ENCODE data around the gene STAG3.
"Not testable (repeated sequence)": the region's sequence is repeated elsewhere in the genome, so short reads cannot be mapped to it uniquely, and the experiment has no call there.

The STAG3 gene, protein sequence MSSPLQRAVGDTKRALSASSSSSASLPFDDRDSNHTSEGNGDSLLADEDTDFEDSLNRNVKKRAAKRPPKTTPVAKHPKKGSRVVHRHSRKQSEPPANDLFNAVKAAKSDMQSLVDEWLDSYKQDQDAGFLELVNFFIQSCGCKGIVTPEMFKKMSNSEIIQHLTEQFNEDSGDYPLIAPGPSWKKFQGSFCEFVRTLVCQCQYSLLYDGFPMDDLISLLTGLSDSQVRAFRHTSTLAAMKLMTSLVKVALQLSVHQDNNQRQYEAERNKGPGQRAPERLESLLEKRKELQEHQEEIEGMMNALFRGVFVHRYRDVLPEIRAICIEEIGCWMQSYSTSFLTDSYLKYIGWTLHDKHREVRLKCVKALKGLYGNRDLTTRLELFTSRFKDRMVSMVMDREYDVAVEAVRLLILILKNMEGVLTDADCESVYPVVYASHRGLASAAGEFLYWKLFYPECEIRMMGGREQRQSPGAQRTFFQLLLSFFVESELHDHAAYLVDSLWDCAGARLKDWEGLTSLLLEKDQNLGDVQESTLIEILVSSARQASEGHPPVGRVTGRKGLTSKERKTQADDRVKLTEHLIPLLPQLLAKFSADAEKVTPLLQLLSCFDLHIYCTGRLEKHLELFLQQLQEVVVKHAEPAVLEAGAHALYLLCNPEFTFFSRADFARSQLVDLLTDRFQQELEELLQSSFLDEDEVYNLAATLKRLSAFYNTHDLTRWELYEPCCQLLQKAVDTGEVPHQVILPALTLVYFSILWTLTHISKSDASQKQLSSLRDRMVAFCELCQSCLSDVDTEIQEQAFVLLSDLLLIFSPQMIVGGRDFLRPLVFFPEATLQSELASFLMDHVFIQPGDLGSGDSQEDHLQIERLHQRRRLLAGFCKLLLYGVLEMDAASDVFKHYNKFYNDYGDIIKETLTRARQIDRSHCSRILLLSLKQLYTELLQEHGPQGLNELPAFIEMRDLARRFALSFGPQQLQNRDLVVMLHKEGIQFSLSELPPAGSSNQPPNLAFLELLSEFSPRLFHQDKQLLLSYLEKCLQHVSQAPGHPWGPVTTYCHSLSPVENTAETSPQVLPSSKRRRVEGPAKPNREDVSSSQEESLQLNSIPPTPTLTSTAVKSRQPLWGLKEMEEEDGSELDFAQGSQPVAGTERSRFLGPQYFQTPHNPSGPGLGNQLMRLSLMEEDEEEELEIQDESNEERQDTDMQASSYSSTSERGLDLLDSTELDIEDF

DNA sequence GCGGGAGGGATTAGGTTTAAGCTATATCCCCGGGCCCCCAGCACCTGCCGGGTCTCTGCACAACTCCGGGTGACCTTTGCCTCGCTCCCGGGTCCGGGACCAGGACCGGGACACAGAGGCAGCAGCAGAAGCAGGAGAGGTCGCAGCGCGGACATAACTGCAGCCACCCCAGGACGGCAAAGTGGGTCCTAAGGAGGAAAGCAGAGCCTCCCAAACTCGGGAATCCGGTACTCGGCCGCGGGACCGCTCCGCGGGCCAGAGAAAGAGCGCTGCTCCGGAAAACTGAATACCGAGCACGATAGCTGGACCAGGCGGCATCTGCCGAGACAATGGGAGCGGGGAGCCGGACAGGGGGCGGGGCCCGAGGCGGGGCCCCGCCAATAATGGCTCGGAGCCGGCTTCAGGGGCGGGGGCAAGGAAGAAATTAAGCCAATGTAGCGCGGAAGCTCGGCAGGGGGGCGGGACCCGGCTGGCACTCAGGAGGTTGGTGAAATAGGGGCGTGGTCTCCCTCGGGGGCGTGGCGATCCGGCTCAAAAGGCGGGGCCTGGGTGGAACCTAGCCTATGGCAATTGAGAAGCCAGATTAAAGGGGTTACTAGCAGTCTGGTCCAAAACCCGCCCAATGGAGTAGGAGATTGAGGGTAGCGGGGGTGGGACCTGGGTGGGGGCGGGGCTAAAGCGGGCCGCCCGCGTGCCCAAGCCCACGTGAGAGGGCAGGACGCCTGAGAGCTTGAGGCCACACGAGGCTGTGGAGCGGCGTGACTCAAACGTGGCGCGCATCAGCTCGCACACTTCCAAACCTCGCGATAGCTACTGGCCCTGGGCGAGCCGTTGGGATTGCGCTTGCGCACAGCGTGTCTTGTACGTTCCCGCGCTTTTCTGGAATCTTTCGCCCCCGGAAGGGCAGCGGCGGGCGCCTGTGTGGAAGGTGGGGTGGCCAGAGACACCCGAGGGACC is at the start of gene STAG3, which contains the start of gene GPC2:
STAG3 (plus strand) TSS at position 874 of the 957 bp plus-strand sequence. CDS start 2,639 bp downstream, outside the sequence.
GPC2 (minus strand) TSS at position 337 of the 957 bp plus-strand sequence; CDS start at position 155, 182 bp downstream.
- peak; percentile 97 for DNase-seq

DNA sequence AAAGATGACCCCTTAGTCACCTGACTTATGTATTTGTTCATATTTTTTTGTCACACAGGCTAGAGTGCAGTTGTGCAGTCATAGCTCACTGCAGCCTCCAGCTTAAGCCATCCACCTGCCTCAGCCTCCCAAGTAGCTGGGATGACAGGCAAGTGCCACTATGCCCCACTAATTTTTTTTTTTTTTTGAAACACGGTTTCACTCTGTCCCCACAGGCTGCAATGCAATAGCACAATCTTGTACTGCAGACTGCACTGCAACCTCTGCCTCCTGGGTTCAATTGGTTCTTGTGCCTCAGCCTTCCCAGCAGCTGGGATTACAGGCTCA is 49.1 kb upstream of the STAG3 start:
- DNase-seq: no peak

DNA sequence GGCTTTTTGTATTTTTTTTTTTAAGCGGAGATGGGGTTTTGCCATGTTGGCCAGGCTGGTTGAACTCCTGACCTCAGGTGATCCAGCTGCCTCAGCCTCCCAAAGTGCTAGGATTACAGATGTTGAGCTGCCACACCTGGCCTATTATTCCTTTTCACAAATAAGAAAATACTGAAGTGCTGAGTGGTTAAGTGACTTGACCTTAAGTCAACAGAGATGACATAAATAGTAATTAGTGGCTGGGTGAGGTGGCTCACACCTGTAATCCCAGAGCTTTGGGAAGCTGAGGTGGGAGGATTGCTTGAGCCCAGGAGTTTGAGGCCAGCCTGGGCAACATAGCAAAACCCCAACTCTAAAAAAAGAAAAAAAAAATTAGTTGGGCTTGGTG is 47.5 kb upstream of the STAG3 start:
- not testable (repeated sequence) for DNase-seq

DNA sequence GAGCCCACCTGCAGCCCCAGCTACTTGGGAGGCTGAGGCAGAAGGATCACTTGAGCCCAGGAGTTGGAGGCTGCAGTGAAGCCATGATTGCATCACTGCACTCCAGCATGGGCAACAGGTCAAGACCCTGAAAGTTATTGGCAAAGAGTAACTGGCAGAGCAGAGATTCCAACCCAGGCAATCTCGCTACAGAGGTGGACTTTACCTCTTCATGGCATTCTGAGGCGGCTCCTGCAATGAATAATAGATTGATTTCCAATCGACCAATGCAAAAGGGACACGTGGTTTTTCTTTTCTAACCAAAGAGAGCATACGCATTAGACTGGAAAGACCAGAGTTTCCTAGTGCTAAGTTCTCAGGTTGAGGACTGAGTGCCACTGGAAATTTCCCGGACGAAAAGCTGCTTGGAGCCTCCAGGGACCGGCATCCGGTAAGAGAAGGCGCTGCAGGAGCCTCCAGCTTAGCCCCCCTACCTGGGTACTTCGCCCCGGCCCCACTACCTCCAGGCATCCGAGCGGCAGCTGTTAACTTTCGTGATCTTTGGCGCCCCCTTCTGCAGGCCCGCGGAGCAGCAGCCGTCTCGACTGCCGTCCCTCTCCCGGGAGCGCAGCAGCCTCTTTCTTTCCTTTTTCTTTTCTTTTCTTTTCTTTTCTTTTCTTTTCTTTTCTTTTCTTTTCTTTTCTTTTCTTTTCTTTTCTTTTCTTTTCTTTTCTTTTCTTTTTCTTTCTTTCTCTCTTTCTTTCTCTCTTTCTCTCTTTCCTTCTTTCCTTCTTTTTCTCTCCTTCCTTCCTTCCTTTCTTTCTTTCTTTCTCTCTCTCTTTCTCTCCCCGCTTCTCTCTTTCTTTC is 46.9 kb upstream of the STAG3 start:
- peak; percentile 64 for DNase-seq

DNA sequence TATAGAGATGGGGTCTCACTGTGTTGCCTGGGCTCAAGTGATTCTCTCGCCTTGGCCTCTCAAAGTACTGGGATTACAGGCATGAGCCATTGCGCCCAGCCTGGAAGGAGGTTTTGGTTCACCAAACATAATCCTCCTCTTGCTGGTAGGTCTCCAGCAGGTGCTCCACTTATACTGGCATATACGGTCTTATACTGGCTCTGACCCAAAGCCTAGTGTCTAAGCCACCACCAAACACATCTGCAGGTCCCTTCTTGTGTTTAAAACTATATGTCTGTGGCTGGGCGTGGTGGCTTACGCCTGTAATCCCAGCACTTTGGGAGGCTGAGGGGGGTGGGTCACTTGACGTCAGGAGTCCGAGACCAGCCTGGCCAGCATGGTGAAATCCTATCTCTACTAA is 45.6 kb upstream of the STAG3 start:
- no peak for DNase-seq

DNA sequence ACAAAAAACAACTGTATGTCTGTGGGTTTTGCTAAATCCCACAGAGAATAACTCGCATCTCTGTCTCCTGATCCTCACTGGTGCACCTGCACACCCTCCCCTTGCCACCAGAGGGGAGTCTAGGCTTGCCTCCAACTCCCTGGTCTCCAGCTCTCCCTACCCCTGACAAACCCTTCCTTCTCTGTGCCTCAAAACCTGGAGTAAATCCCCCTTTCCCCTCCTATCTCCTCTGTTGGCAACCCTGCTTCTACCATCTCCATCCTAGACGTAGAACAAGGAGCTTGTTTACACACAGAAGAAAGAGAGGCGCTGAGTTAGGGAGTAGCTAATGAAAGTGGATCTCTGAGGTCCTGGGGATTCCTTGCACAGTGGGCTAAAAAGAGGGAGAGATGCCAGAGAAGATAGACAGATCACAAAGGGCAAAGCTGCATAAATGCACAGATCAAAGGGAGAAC is 45.0 kb upstream of the STAG3 start:
- DNase-seq: peak; percentile 64

DNA sequence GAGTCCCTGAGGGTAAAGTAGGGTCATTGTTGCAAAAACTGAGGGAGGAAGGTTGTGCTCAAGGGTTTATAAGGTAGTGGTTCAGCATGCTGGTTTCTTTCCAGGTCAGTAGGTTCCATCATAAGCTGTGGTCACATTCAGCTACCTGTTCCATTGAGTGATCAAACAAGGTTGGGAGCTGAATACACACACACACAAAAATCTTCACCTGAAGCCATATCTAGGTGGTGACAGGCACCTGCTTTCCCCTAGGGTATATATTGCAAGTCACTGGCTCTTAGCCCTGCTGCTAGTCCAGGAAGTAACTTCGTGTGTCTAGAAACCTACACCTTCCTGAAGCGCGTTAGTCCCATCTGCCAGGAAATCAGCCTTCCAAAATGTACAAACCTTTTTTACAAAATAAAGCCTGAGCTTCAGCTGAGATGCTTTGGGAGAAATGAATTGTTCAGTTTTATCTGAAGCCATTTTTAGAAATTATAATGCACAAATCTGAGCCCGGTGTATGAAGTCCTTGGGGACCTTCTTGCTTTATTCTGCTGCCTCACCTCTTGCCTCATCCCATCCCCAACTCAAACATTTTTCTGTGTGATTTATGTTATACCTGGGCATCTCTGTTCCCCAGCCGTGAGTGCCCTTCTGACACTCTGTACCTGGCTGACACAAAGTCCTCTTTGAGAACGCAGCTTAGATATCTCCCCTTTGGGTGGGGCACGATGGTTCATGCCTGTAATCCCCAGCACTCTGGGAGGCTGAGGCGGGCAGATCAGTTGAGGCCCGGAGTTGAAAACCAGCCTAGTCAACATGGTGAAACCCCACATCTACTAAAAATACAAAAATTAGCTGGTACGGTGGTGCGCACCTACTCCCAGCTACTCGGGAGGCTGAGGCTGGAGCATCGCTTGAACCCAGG is 39.6 kb upstream of the STAG3 start:
- DNase-seq: no peak

DNA sequence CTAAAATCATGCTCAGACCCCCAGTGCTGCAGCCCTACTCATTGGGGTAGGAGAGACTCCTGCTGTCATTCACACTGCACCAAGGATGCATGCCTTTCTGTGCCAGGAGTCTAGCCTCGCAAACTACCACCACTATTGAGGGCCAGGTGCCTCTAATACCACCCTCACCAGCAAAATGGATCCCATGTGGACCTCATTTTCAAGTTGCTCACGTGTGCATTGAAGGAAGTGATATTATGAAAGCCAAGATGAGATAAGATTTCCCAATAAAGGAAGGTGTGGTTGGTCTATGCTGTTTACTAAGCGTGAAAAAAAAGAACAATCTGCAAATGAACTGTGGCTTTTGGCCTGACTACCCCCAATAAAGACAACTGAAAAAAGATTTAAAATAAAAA is 36.2 kb upstream of the STAG3 start:
- DNase-seq: peak; percentile 54

DNA sequence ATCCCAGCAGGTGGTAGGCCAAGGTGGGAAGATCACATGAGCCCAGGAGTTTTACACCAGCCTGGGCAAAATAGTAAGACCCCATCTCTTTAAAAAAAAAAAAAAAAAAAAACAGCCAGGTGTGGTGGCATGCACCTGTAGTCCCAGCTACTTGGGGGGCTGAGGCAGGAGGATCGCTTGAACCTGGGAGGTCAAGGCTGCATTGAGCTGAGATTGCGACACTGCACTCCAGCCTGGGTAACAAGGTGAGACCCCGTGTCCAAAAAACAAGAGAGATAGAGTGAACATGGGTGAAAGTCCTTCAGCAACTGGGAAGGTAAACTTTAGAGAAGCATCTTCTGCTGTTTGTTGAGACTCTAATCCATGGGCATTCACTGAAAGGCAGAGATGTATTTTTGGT is 35.3 kb upstream of the STAG3 start:
- no peak for DNase-seq

DNA sequence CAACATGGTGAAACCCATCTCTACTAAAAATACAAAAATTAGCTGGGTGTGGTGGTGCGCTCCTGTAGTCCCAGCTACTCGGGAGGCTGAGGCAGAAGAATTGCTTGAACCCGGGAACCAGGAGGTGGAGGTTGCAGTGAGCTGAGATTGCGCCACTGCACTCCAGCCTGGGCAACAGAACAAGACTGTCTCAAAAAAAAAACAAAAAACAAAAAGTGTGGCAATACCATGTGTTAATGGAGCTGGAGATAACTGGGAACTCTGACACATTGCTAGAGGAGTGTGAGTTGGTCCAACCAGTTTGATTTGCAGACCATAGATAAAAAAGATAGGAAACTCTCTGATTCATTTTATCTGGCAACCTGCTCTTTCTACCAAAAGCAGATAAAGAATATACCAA is 31.4 kb upstream of the STAG3 start:
- DNase-seq: peak; percentile 31

DNA sequence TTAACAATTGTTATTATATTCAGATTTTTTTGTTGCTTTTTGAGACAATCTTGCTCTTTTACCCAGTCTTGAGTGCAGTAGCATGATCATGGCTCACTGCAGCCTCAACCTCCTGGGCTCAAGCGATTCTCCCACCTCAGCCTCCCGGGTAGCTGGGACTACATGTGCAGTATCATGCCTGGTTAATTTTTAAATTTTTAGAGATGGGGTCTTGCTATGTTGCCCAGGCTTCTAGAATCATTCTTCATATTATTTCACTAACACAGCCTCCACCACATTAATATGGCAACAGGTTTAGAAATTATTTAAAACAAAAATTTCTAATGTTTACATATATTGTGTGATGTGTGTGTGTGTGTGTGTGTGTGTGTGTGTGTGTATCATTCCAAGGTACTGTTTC is 30.4 kb upstream of the STAG3 start:
- DNase-seq: no peak

DNA sequence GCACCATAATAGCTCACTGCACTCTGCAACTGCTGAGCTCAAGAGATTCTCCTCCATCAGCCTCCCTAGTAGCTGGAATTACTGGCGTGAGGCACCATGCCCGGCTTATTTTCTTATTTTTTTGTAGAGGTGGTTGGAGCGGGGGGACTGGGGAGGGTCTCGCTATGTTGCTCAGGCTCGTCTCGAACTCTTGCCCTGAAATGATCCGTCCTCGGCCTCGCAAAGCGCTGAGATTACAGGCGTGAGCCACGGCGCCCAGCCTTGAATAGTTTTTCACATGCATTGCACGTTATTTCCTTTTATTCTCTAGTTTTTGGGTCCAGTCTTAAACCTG is 29.5 kb upstream of the STAG3 start:
- no peak for DNase-seq

DNA sequence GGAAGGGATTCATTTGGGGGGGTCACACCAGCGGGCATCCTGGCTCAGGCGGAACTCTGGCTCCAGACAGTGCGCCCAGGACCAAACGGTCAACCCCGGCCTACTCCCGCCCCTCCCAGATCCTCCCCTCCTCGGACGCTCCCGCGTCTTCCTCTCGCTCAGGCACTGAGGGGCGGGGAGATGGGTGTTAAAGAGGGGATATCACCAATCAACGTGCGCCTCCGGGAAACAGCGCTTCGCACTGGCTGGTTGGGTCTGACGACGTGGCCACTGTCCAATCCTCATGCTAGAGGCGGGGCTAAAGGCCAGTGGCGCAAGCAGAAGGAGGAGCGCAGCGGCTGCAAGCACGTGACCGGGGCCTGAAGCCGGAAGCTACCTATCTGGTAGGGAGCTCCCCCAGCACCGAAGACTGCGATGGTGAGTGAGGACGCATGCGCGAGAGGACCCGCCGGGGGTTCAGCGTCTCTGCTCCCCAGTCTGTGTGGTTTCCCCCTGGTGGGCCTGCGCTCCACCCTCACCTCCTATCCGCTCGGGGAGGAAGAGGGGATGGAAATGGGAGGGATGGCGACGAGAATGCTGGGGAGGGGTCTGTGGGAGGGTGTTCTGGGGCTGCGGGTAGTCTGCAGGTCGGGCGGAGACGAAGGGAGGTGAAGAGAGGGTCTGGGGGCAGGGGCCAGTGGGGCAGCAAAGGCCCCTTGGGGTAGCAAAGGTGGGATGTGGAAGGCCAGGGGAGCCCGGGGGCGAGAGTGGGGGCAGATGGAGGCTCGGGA is 29.0 kb upstream of the STAG3 start, which contains the start of gene LAMTOR4:
LAMTOR4 (plus strand) TSS at position 360 of the 770 bp plus-strand sequence; CDS start at position 415, 55 bp downstream.
- DNase-seq: peak; percentile 99

DNA sequence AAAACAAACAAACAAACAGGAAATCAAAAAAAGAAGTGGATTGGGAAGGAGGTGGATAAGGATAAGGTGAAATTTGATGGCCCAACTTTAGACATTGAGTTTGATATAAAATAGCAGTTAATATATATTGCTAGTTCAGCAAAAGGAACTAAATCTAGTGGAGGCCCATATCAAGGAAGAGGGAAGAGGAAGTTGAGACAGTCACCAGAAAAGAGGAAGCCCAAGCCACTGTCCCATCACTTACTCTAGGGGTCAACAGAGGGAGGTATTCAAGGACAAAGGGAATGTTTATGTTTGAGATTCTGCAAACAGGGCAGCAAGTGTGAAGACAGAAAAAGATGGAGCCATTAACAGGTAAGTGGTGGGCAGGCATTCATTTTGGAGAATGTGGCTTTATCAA is 25.3 kb upstream of the STAG3 start:
- peak; percentile 78 for DNase-seq

DNA sequence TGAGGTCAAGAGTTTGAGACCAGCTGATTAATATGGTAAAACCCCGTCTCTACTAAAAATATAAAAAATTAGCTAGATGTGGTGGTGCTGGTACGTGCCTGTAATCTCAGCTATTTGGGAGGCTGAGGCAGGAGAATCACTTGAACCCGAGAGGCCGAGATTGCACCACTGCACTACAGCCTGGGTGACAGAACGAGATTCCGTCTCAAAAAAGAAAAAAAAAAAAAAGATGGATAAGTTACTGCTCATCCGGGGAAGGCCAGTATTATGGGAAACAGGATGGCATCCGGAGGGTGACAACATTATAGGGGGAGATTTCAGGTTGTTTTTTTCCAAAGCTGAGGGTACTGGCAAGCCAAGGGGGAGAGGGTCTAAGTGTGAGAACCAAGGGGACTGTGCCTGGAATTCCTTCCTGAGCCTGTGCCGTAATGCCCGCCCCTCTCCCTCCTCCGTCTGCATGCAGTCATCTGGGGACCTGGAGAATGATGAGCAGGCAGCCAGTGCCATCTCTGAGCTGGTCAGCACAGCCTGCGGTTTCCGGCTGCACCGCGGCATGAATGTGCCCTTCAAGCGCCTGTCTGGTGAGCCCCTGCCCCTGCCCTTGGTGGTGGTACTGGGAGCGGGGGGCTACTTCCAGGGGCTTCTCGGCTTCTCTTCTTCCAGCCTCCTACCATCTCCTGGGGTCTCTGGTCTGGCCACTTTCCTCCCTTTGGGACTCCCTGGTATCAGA is 24.6 kb upstream of the STAG3 start:
- DNase-seq: no peak

DNA sequence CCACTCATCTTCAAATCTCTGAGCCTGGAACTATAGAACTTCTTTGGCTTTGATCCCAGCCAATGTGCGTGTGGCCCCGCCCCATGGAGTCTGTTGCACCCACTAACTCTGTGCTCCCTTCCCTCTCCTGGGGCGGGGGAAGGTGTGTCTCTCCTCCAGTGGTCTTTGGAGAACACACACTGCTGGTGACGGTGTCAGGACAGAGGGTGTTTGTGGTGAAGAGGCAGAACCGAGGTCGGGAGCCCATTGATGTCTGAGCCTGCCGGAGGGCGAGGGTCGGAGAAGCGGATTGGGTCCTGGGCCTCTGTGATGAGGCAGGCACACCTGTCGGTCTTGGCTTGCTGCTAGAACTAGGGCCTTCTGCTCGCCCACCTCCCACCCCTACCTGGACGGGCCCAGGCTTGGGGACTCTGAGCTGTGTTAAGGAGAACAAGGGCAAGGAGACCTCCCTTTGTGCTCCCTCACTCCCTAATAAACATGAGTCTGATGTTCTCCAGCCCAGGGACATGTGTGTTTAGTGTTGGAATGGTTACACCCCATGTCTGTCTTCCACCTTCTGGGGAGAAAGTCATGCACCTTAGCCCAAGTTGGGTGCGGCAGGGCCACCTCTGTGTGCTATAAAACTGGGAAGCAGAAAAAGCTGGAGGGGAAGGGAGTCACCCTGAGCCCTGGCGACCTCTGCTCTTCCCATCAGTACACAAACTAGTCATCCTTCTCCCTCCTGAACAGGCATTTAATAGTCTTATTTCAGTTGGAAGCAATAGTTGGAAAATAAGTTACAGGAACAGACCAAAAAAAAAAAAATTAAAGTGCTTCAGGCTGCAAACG is 23.8 kb upstream of the STAG3 start:
- DNase-seq: no peak
